Endothelial cell of umbilical vein (primary cell): Measurements from ENCODE around the gene SNAP25. TPM values are rescaled to one million over a fixed set of nuclear protein-coding genes. Genes with fewer than 3 reads are reported as not detected.

Experiments used
- BruUV-seq: library from RNA; stranded (reverse); fragments of 400-500 nt; replicated peaks from 2 replicates; lab custom pipeline; 2021; lab: Mats Ljungman, UMichigan
- CTCF ChIA-PET: fragments of 300-600, 350-600 bp; sonication (Branson Sonifier 250); formaldehyde crosslinking; loops from one replicate; lab custom pipeline; 2021; ENCODE audit warnings: antibody characterized with exemption, inconsistent platforms; lab: Charles Lee
- POLR2A ChIA-PET: fragments of 300-600, 350-600 bp; sonication (Branson Sonifier 250); formaldehyde crosslinking; loops from one replicate; lab custom pipeline; 2021; ENCODE audit warnings: antibody characterized with exemption, inconsistent platforms; lab: Charles Lee
- DNase-seq: peaks from one replicate; pipeline ENCODE4 v3.0.0-alpha.2; 2011; ENCODE audit warnings: low read depth, low spot score
- FAIRE-seq: peaks from 2 replicates; lab custom pipeline; 2011; peaks lifted over from hg19 to GRCh38; lab: Jason Lieb, UNC
- H2AFZ ChIP-seq: 2 replicates; pipeline ENCODE4 v1.6.0; 2012; ENCODE audit warnings: low read depth, low read length, control low read depth, inconsistent platforms
- H3K27ac ChIP-seq: 2 replicates; pipeline ENCODE4 v1.5.1; 2011; ENCODE audit warnings: low read depth, mild to moderate bottlenecking, control low read depth, low read length, moderate library complexity; ENCODE audit not compliant: insufficient read depth
- H3K27me3 ChIP-seq, 2 experiments: 2 replicates each; pipeline versions ENCODE4 v1.6.0 to v1.6.1; 2011; ENCODE audit warnings: low read length in 2 of 2, mixed read lengths in 1 of 2; ENCODE audit not compliant: control insufficient read depth in 2 of 2, insufficient read depth in 2 of 2
- H3K36me3 ChIP-seq, 2 experiments: 2 replicates in 1 of 2; 3 replicates in 1 of 2; pipeline ENCODE4 v1.5.1; 2011; ENCODE audit warnings: low read length in 2 of 2, mild to moderate bottlenecking in 1 of 2, moderate library complexity in 1 of 2; ENCODE audit not compliant: control insufficient read depth in 2 of 2, insufficient read depth in 2 of 2; ENCODE audit errors: extremely low read depth in 1 of 2
- H3K4me1 ChIP-seq: 3 replicates; pipeline ENCODE4 v1.5.1; 2011; ENCODE audit warnings: mild to moderate bottlenecking, low read length; ENCODE audit not compliant: control insufficient read depth, insufficient read depth; ENCODE audit errors: extremely low read depth
- H3K4me2 ChIP-seq: 2 replicates; pipeline ENCODE4 v1.6.1; 2011; ENCODE audit warnings: low read length, control low read depth, mixed read lengths; ENCODE audit not compliant: insufficient read depth
- H3K4me3 ChIP-seq, 3 experiments: fragments of 200-600 bp in 1 of 3; sonication (generic), shearing (Covaris generic) in 1 of 3; replicated peaks in 1 of 3; 2 replicates each; pipeline ENCODE4 v1.5.1; 2011 to 2016; ENCODE audit warnings: control low read depth in 3 of 3, low read length in 3 of 3, mild to moderate bottlenecking in 2 of 3, inconsistent platforms in 1 of 3, low read depth in 1 of 3, moderate library complexity in 1 of 3; ENCODE audit not compliant: insufficient read depth in 1 of 3
- H3K79me2 ChIP-seq: 2 replicates; pipeline ENCODE4 v1.6.0; 2012; ENCODE audit warnings: low read length, inconsistent platforms; ENCODE audit not compliant: control insufficient read depth, insufficient read depth
- H3K9ac ChIP-seq: replicated peaks from 2 replicates; pipeline ENCODE3; 2011; ENCODE audit warnings: low read length, control low read depth; ENCODE audit not compliant: insufficient read depth; ENCODE audit errors: extremely low read depth
- H3K9me1 ChIP-seq: replicated peaks from 3 replicates; pipeline ENCODE4 v1.6.0; 2011; ENCODE audit warnings: mild to moderate bottlenecking, low read length; ENCODE audit not compliant: control insufficient read depth, insufficient read depth; ENCODE audit errors: extremely low read depth
- H3K9me3 ChIP-seq: replicated peaks from 2 replicates; pipeline ENCODE4 v1.5.1; 2012; ENCODE audit warnings: low read length, inconsistent platforms; ENCODE audit not compliant: control insufficient read depth, insufficient read depth
- H4K20me1 ChIP-seq: replicated peaks from 2 replicates; pipeline ENCODE3; 2011; ENCODE audit warnings: mild to moderate bottlenecking, low read length; ENCODE audit not compliant: control insufficient read depth, insufficient read depth; ENCODE audit errors: extremely low read depth
- EZH2 ChIP-seq: IDR thresholded peaks from 2 replicates; pipeline ENCODE4 v1.6.1; 2012; ENCODE audit warnings: borderline replicate concordance, low read depth, mild to moderate bottlenecking, moderate library complexity, low read length, inconsistent platforms; ENCODE audit not compliant: severe bottlenecking
- FOS ChIP-seq: IDR thresholded peaks from 2 replicates; pipeline ENCODE4 v1.6.1; 2011; ENCODE audit warnings: mild to moderate bottlenecking, low read length, moderate library complexity, borderline replicate concordance; ENCODE audit not compliant: insufficient read depth
- GATA2 ChIP-seq: IDR thresholded peaks from 2 replicates; pipeline ENCODE4 v1.7.0; 2011; ENCODE audit warnings: low read depth, mild to moderate bottlenecking, moderate library complexity, mixed read lengths, low read length; ENCODE audit not compliant: insufficient read length, insufficient read depth
- JUN ChIP-seq: IDR thresholded peaks from 2 replicates; pipeline ENCODE4 v1.6.1; 2011; ENCODE audit warnings: borderline replicate concordance, low read depth; ENCODE audit not compliant: insufficient read length, insufficient read depth
- MYC ChIP-seq: IDR thresholded peaks from one replicate; pipeline ENCODE4 v1.6.1; 2011; ENCODE audit warnings: mild to moderate bottlenecking, low read depth, low read length
- POLR2A ChIP-seq: IDR thresholded peaks from 2 replicates; pipeline ENCODE4 v1.6.1; 2012; ENCODE audit warnings: low read depth, mild to moderate bottlenecking, control low read depth, low read length
- POLR2AphosphoS5 ChIP-seq: IDR thresholded peaks from 2 replicates; pipeline ENCODE4 v1.6.1; 2012; ENCODE audit warnings: low read depth, mild to moderate bottlenecking, control low read depth, low read length, moderate library complexity; ENCODE audit not compliant: insufficient read depth
- dilution Hi-C: fragments of 300-500 bp; cut with MboI; formaldehyde crosslinking; loops from one replicate; pipeline ENCODE4 v1.15.0; 2019; ENCODE audit warnings: low sequenced_read_pairs; ENCODE audit not compliant: extremely low pct_ligation_motif_present
- intact Hi-C: fragments of 100-400 bp; cut with micrococcal nuclease; formaldehyde crosslinking; loops from one replicate; pipeline ENCODE4 v1.10.0; 2022
- polyA plus RNA-seq, 4 experiments: library from polyadenylated mRNA; depleted of rRNA in 3 of 4; stranded (reverse) in 3 of 4; unstranded in 1 of 4; fragments of >200 nt; gene quantifications; 2 replicates each; pipeline versions ENCODE4 v1.2.1 to v1.2.3, GENCODE V29; 2011 to 2012; ENCODE audit warnings: missing spikeins in 1 of 4
- total RNA-seq: library from RNA; stranded (reverse); gene quantifications from 2 replicates; pipeline ENCODE4 v1.2.3, GENCODE V29; 2021
- TF ChIP-seq, protein P1 (sequence below): IDR thresholded peaks from 2 replicates; pipeline ENCODE4 v1.6.1; 2011; ENCODE audit not compliant: insufficient read depth, insufficient read length

The SNAP25 gene
- total and polyA plus RNA-seq, 2 donors (not counting 3 experiments of a cell fraction or from before 2014, with no cell fraction given): 3.9 to 4.4 TPM

- Histone ChIP-seq H3K9me1 (no peaks in the 10 kb centered on the region), H3K4me1 (peaks cover 4% of the 10 kb centered on the region), H3K9me3 (no peaks in the 10 kb centered on the region), H4K20me1 (no peaks in the 10 kb centered on the region), H2AFZ (no peak overlapping the region), H3K36me3 (no peaks in the 10 kb centered on the region), H3K27ac (no peak overlapping the region), H3K9ac (no peak overlapping the region), H3K4me3 (no peak overlapping the region), H3K4me2 (no peak overlapping the region), H3K27me3 (peaks cover 34 to 42% of the 10 kb centered on the region in 2 experiments), H3K79me2 (no peaks in the 10 kb centered on the region)
- intact Hi-C loops (loop anchor here (5.0 to 10.0 kb wide), 2 partner anchors 124 to 309 kb away; no protein-coding TSS in a partner anchor), dilution Hi-C loops (no loop called here)
- DNase-seq (no peak), FAIRE-seq (no peak)
- BruUV-seq: no TSS peak
- TF ChIP-seq POLR2AphosphoS5 (no peak), GATA2 (no peak), JUN (no peak), FOS (no peak)
- POLR2A ChIA-PET: no interaction called here
- CTCF ChIA-PET: no interaction called here
Observed at GRCh38 chr20:10216146-10216791, 2.4 kb upstream of the SNAP25 start.

DNA sequence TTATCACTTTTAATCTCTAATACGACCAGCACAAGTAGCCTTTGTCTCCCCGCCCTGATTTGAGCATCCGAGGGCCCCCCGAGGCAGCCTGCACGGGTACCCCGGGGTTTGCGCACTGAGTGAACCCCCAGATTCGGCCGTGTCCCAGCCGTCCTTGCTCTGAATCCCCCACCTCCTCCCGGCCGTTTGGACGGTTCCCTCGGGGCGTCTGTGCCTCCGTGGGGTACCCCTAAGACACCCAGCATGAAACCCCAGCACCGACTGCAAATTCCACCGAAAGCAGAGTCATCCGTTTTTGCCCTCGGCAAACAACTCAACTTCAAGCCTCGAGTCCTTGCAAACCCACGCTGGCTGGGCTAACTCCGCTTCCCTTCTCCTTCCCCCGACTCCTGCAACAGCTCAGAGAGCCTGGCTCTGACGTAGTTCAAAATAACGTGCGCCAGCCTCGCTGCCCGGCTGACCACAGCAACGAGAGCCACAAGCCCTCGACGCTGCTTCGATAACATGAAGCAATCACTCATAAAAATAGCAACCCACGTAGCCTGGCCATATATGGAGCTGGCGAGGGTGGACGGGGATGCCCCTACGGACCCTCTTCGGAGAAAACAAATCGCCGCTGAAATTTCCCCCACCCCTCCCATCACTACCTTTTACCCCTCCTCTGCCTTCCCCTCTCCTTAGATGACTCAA is 764 bp upstream of the SNAP25 start:
- H2AFZ ChIP-seq: peak overlapping the region; percentile 17
- peaks cover 4% of the 10 kb centered on the region for H3K4me1 ChIP-seq
- H3K27ac ChIP-seq: no peak overlapping the region
- DNase-seq: peak; percentile 65
- H3K79me2 ChIP-seq: no peaks in the 10 kb centered on the region
- H3K9me3 ChIP-seq: no peaks in the 10 kb centered on the region
- ChIA-PET POLR2A (interaction anchor here (1.7 to 1.9 kb wide), 2 partner anchors 135 to 216 kb away, joined by 6 to 10 read pairs; partner anchors contain the start of gene MKKS), CTCF (interaction anchor here (0.8 to 2.0 kb wide), 8 partner anchors 63 to 239 kb away, joined by 3 to 10 read pairs (median 4); partner anchors contain the start of gene MKKS)
- peaks cover 29 to 39% of the 10 kb centered on the region in 2 experiments for H3K27me3 ChIP-seq
- H3K9ac ChIP-seq: no peak overlapping the region
- FAIRE-seq: peak; percentile 72
- dilution Hi-C loops (no loop called here), intact Hi-C loops (loop anchor here (1.0 to 10.0 kb wide), 7 partner anchors 89 to 601 kb away; partner anchors contain the start of genes MKKS and SLX4IP)
- H3K4me2 ChIP-seq: peak overlapping the region; percentile 28
- no peaks in the 10 kb centered on the region for H4K20me1 ChIP-seq
- peak overlapping the region in 2 of 3 experiments; percentile 1 to 15 for H3K4me3 ChIP-seq
- H3K9me1 ChIP-seq: no peaks in the 10 kb centered on the region
- no peaks in the 10 kb centered on the region for H3K36me3 ChIP-seq
- no TSS peak for BruUV-seq
- TF ChIP-seq, protein P1, sequence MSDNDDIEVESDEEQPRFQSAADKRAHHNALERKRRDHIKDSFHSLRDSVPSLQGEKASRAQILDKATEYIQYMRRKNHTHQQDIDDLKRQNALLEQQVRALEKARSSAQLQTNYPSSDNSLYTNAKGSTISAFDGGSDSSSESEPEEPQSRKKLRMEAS: peak; percentile 9
- TF ChIP-seq EZH2: peak; percentile 78
- no peak for TF ChIP-seq POLR2A
- TF ChIP-seq MYC: no peak
- TF ChIP-seq FOS: no peak
- TF ChIP-seq GATA2: no peak
- TF ChIP-seq POLR2AphosphoS5: no peak
